Loucy (cell line): ENCODE results near the gene TJP1.

Experiments used
- H2AFZ ChIP-seq: fragments of 200-600 bp; sonication (generic); 2 replicates; pipeline ENCODE4 v1.6.0; 2016; ENCODE audit warnings: antibody characterized with exemption, mild to moderate bottlenecking, low read length, moderate library complexity
- H3F3A ChIP-seq: fragments of 200-600 bp; 2 replicates; pipeline ENCODE4 v1.6.0; 2016; ENCODE audit warnings: antibody characterized with exemption, low read depth, mild to moderate bottlenecking
- H3K27me3 ChIP-seq: fragments of 200-600 bp; sonication (generic); 2 replicates; pipeline ENCODE4 v1.6.1; 2014; ENCODE audit warnings: low read length, mild to moderate bottlenecking; ENCODE audit not compliant: insufficient read depth, poor library complexity, severe bottlenecking
- H3K36me3 ChIP-seq: fragments of 200-600 bp; sonication (generic); 2 replicates; pipeline ENCODE4 v1.6.1; 2016; ENCODE audit warnings: low read length; ENCODE audit not compliant: insufficient read depth
- H3K4me1 ChIP-seq: fragments of 200-600 bp; sonication (generic); 2 replicates; pipeline ENCODE4 v1.5.1; 2014; ENCODE audit warnings: low read length, mild to moderate bottlenecking; ENCODE audit not compliant: insufficient read depth, poor library complexity, severe bottlenecking
- H3K4me2 ChIP-seq: fragments of 200-600 bp; sonication (generic); 2 replicates; pipeline ENCODE4 v1.6.0; 2014; ENCODE audit warnings: antibody characterized with exemption, low read length, low read depth, mild to moderate bottlenecking; ENCODE audit not compliant: poor library complexity, severe bottlenecking
- H3K4me3 ChIP-seq: fragments of 200-600 bp; sonication (generic); 2 replicates; pipeline ENCODE4 v1.5.1; 2014; ENCODE audit warnings: low read length, mild to moderate bottlenecking, mixed read lengths; ENCODE audit not compliant: poor library complexity, severe bottlenecking
- H3K79me2 ChIP-seq: fragments of 200-600 bp; sonication (generic); 2 replicates; pipeline ENCODE4 v1.6.1; 2014; ENCODE audit warnings: low read length; ENCODE audit not compliant: insufficient read depth
- H3K9ac ChIP-seq: fragments of 200-600 bp; sonication (generic); 2 replicates; pipeline ENCODE4 v1.6.0; 2014; ENCODE audit warnings: mild to moderate bottlenecking, low read depth, low read length, moderate library complexity; ENCODE audit not compliant: poor library complexity, severe bottlenecking
- H3K9me2 ChIP-seq: fragments of 200-600 bp; sonication (generic); replicated peaks from 2 replicates; pipeline ENCODE4 v1.6.1; 2016; ENCODE audit warnings: low read depth, low read length, mixed read lengths
- H3K9me3 ChIP-seq: fragments of 200-600 bp; sonication (generic); 2 replicates; pipeline ENCODE4 v1.6.1; 2014; ENCODE audit warnings: mild to moderate bottlenecking, antibody characterized with exemption, low read length, low read depth; ENCODE audit not compliant: insufficient read depth
- H4K20me1 ChIP-seq: fragments of 200-600 bp; sonication (generic); 2 replicates; pipeline ENCODE4 v1.6.0; 2014; ENCODE audit warnings: antibody characterized with exemption, low read length, mild to moderate bottlenecking; ENCODE audit not compliant: insufficient read depth, poor library complexity, severe bottlenecking
- EZH2phosphoT487 ChIP-seq: fragments of 200-600 bp; IDR thresholded peaks from 2 replicates; pipeline ENCODE4 v1.6.1; 2018; ENCODE audit warnings: antibody characterized with exemption, mild to moderate bottlenecking, moderate library complexity, borderline replicate concordance
- TF ChIP-seq, protein P1 (sequence below): fragments of 200-600 bp; sonication (generic); conservative IDR thresholded peaks from 2 replicates; pipeline ENCODE4 v1.5.1; 2014; ENCODE audit warnings: mild to moderate bottlenecking, antibody characterized with exemption, low read length

The TJP1 gene

DNA sequence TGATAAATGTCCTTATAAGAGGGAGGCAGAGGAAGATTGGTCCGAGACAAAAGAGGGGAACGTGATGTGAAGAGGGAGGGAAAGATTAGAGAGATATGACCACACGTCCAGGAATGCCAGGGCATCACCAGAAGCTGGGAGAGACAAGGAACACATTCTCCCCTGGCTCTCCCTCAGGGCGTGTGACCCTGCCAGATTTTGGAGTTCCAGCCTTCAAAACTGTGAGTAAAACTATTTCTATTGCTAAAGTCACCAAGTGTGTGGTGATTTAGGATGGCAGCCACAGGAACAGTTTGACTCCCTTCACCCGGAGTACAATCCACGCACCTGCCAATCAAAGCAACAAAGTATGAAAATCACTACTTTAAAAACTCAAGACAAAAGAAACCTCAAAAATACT lies 32.1 kb upstream of the TJP1 start:
- Histone ChIP-seq H4K20me1 (no peaks in the 10 kb centered on the region), H3K9me3 (peaks cover 3% of the 10 kb centered on the region; the same call in 1 of the 2 replicates), H3K4me1 (no peaks in the 10 kb centered on the region), H3K4me3 (no peak overlapping the region), H3K9me2 (no peaks in the 10 kb centered on the region), H3K27me3 (no peaks in the 10 kb centered on the region), H2AFZ (no peak overlapping the region), H3F3A (no peaks in the 10 kb centered on the region), H3K4me2 (no peak overlapping the region), H3K9ac (no peak overlapping the region), H3K79me2 (no peaks in the 10 kb centered on the region), H3K36me3 (no peaks in the 10 kb centered on the region)
- TF ChIP-seq, protein P1, sequence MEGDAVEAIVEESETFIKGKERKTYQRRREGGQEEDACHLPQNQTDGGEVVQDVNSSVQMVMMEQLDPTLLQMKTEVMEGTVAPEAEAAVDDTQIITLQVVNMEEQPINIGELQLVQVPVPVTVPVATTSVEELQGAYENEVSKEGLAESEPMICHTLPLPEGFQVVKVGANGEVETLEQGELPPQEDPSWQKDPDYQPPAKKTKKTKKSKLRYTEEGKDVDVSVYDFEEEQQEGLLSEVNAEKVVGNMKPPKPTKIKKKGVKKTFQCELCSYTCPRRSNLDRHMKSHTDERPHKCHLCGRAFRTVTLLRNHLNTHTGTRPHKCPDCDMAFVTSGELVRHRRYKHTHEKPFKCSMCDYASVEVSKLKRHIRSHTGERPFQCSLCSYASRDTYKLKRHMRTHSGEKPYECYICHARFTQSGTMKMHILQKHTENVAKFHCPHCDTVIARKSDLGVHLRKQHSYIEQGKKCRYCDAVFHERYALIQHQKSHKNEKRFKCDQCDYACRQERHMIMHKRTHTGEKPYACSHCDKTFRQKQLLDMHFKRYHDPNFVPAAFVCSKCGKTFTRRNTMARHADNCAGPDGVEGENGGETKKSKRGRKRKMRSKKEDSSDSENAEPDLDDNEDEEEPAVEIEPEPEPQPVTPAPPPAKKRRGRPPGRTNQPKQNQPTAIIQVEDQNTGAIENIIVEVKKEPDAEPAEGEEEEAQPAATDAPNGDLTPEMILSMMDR = no peak
- TF ChIP-seq EZH2phosphoT487 = no peak

DNA sequence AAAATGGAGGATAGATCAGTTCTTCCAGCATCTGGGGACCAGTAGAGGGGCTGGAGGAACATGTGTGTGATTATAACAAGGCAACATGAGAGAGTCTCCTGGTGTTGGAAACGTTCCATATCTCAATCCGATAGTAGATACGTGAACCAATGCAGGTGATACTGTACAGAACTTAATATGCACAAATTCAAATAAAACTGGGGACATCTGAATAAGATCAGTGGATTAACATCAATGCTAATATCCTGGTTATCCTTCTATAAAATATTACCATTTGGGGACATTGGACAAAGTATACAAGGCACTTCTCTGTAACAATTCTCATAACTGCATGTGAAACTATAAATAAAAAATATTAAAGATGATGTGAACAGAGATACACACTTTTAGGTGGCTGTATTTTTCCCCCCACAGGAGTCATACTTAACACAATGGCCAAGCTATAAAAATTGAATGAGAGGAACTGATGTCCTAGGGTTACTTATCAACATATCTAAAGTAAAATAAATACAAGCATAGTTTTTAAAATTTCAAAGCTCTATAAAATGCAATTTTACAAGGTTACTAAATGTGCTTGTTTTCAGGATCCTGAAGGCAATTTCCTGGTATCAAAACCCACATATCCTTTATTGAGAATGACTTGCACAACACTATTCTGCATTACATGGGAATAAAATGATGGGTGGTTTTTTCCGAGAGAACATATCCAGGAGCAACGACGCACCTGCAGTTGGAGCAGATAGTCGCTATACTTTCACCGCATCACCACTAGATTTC lies 31.1 kb upstream of the TJP1 start:
- Histone ChIP-seq H3K27me3 (no peaks in the 10 kb centered on the region), H3F3A (no peaks in the 10 kb centered on the region), H3K4me1 (no peaks in the 10 kb centered on the region), H3K9me2 (no peaks in the 10 kb centered on the region), H3K36me3 (no peaks in the 10 kb centered on the region), H3K79me2 (no peaks in the 10 kb centered on the region), H2AFZ (no peak overlapping the region), H3K4me2 (no peak overlapping the region), H3K4me3 (no peak overlapping the region), H3K9ac (no peak overlapping the region), H3K9me3 (peaks cover 3% of the 10 kb centered on the region; the same call in 1 of the 2 replicates), H4K20me1 (no peaks in the 10 kb centered on the region)
- no peak for TF ChIP-seq EZH2phosphoT487
- TF ChIP-seq, protein P1 = no peak

DNA sequence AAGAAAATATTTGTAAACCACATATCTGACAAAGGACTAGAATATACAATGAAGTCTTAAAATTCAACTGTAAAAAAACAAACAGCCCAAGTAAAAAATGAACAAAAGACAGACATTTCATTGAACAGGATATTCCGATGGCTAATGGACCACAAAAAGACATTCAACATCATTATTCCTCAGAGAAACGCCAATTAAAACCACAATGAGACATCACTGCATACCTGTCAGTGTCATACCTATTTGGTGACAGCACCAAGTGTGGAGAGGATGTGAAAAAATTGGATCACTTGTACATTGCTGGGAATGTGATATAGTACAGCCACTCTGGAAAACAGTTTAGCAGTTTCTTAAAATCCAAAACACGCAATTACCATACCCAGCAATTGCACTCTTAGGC lies 29.9 kb upstream of the TJP1 start:
- no peak overlapping the region for H3K9ac ChIP-seq
- H3K4me2 ChIP-seq = no peak overlapping the region
- no peaks in the 10 kb centered on the region for H3K36me3 ChIP-seq
- H2AFZ ChIP-seq = no peak overlapping the region
- peaks cover 3% of the 10 kb centered on the region; the same call in 1 of the 2 replicates for H3K9me3 ChIP-seq
- H4K20me1 ChIP-seq = no peaks in the 10 kb centered on the region
- no peak overlapping the region for H3K4me3 ChIP-seq
- no peaks in the 10 kb centered on the region for H3F3A ChIP-seq
- no peak for TF ChIP-seq EZH2phosphoT487
- TF ChIP-seq, protein P1 = no peak
- H3K9me2 ChIP-seq = no peaks in the 10 kb centered on the region
- H3K27me3 ChIP-seq = no peaks in the 10 kb centered on the region
- no peaks in the 10 kb centered on the region for H3K4me1 ChIP-seq
- no peaks in the 10 kb centered on the region for H3K79me2 ChIP-seq
